Loucy (cell line): ENCODE results near the gene PBLD.

Experiments
- CTCF ChIP-seq: fragments of 200-600 bp; sonication (generic); conservative IDR thresholded peaks from 2 replicates; pipeline ENCODE4 v1.5.1; 2014; ENCODE audit warnings: mild to moderate bottlenecking, antibody characterized with exemption, low read length
- EZH2phosphoT487 ChIP-seq: fragments of 200-600 bp; IDR thresholded peaks from 2 replicates; pipeline ENCODE4 v1.6.1; 2018; ENCODE audit warnings: antibody characterized with exemption, mild to moderate bottlenecking, moderate library complexity, borderline replicate concordance

GRCh38 chr10:68367121-68367520 lies 34.4 kb upstream of the PBLD start:
- TF ChIP-seq CTCF = no peak
- no peak for TF ChIP-seq EZH2phosphoT487
